ENCODE data around the gene B4GALT2.

Gene B4GALT2, protein sequence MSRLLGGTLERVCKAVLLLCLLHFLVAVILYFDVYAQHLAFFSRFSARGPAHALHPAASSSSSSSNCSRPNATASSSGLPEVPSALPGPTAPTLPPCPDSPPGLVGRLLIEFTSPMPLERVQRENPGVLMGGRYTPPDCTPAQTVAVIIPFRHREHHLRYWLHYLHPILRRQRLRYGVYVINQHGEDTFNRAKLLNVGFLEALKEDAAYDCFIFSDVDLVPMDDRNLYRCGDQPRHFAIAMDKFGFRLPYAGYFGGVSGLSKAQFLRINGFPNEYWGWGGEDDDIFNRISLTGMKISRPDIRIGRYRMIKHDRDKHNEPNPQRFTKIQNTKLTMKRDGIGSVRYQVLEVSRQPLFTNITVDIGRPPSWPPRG

DNA sequence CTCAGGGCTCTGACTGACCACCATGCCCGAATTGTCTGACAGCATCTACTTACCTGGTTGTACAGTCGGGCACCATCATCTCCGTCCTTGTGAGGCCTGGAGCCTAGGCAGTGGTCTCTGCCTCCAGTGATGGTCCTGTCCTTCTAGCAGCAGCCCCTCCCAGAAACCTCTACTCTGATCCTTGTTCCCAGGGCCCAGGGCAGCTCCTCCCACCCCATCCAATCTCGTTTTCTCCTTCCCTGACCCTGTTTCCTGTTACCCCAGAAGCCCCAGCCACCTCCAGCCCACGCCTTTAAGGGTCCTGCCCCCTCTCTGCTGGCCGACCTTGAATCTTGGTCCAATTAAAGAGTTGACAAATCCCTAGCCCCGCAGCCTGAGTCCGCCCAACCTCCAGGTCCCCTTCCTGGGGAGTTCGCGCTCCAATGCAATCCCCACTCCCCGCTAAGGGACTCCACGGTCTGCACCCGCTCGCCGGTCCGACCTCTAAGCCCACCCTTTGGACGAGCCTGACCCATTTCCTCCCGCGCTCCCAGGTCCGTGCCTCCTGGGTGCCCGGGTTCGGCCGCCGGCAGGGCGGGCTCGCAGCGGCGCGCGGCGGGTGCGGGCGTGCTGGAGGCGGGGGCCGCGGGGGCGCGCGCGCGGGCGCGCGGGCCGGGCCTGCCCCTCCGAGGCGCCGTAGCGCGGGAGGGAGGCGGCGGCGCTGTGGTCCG, at the start of gene B4GALT2:
TSS of gene B4GALT2 (plus strand) at position 660 of the 710 bp plus-strand sequence. CDS start 1,951 bp downstream, outside the sequence.
- no peak for DNase-seq

GRCh38 chr1:43930168-43930948, 48.7 kb upstream of the B4GALT2 start:
- DNase-seq: no peak

- no peak for DNase-seq
Observed at GRCh38 chr1:43930949-43931275, 48.1 kb upstream of the B4GALT2 start.

- DNase-seq: no peak
Observed at GRCh38 chr1:43931711-43932660, 47.0 kb upstream of the B4GALT2 start.

DNA sequence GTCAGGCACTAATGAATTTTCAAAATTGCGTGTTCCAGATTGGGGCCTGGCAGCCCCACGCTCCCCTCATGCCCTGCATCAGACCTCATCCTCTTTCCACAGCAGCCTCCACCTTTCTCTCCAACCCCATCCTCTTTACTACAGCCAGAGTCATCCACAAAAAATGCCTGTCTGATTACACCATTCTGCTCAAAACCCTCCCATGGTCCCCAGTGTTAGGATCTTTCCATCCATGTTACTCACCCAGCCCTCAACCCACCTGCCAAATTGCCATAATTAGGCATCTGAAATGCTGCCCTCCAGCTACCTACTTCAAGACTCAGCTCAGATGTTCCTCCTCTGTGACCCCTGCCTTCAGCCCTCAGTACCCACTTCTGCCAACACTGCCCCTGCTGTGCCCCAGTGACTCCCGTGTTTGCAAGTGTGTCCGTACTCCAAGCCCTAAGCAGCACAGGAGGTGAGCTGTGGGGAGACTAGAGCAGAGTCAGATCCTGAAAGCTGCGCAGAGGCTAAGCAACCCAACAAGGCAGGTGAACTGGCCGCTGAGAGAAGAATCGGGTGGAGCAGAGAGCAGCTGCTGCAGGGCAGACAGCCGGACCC, 46.1 kb upstream of the B4GALT2 start:
- DNase-seq: peak in 1 of 6 experiments; percentile 6

- DNase-seq: no peak
Observed at GRCh38 chr1:43933386-43934100, 45.5 kb upstream of the B4GALT2 start, which contains the start of gene ARTN. TSS of gene ARTN (plus strand) at chr1:43933801. CDS start at chr1:43935657, 1,856 bp downstream.

DNA sequence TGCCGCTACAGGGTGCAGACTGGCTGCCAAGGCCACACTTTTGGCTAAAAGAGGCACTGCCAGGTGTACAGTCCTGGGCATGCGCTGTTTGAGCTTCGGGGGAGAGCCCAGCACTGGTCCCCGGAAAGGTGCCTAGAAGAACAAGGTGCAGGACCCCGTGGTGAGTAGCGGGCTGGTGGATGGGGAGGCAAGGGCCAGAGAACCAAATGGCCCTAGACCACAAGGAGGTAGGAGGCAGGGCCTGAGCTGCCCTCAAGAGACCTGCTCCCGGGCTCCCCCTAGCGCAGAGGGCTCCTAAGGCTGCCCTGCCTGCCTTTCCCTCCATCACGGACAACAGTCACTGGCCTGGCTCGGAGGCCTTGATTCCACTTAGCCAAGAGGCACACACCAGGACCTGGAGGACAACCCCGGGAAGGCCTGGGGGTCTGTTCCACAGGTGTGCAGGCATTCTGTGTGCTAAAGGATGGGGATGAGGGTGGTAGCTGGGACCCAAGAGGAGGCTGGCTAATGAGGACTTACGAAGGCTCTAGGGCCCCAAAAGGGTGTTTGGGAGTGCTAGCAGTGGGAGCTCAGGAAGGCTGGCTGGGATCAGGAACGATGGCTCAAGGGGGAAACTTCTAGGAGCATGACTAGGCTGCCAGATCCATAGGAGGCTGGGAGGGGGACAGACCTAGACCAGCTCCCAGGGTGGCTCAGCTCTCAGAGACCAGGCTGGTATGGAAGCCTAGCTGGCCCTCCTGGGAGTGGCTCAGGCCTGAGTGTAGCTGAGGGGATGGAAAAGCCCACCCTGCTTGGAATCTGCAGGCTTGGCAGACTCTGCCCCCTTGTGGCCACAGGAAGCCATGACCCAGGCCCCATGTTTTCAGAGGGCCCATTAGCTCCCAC, 44.7 kb upstream of the B4GALT2 start:
- peak in 4 of 6 experiments; percentile 33 to 40 (median 36) for DNase-seq

DNA sequence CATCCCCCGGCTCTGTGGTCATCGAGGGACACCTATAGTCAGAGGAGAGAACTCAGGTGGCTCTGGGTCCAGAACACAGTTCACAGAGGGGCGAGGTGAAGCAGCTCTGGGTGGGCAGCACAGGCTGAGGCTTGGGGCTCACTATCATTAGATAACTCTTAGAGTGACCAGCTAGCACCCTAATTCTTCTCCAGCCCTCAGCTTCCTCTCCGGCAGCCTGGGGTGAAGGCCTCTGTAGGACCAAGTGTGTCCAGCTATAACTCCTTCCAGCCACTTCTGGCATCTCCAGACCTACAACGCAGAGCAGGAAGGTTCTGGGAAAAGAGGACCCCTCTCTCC, 44.1 kb upstream of the B4GALT2 start:
- DNase-seq: no peak

DNA sequence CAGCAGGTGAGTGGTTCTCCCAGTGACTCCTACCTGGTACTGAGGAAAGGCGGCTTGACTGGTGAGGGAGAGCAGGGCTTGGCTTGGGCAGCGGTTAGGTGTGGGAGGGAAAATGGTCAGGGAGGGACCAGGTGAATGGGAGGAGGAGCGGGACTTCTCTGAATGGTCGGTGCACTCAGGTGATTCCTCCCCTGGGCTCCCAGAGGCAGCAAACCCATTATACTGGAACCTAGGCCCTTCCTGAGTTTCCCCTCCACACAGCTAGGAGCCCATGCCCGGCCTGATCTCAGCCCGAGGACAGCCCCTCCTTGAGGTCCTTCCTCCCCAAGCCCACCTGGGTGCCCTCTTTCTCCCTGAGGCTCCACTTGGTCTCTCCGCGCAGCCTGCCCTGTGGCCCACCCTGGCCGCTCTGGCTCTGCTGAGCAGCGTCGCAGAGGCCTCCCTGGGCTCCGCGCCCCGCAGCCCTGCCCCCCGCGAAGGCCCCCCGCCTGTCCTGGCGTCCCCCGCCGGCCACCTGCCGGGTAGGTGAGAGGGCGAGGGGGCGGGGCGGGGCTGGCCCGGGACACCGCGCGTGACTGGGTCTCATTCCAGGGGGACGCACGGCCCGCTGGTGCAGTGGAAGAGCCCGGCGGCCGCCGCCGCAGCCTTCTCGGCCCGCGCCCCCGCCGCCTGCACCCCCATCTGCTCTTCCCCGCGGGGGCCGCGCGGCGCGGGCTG, 43.1 kb upstream of the B4GALT2 start:
- DNase-seq: no peak

DNA sequence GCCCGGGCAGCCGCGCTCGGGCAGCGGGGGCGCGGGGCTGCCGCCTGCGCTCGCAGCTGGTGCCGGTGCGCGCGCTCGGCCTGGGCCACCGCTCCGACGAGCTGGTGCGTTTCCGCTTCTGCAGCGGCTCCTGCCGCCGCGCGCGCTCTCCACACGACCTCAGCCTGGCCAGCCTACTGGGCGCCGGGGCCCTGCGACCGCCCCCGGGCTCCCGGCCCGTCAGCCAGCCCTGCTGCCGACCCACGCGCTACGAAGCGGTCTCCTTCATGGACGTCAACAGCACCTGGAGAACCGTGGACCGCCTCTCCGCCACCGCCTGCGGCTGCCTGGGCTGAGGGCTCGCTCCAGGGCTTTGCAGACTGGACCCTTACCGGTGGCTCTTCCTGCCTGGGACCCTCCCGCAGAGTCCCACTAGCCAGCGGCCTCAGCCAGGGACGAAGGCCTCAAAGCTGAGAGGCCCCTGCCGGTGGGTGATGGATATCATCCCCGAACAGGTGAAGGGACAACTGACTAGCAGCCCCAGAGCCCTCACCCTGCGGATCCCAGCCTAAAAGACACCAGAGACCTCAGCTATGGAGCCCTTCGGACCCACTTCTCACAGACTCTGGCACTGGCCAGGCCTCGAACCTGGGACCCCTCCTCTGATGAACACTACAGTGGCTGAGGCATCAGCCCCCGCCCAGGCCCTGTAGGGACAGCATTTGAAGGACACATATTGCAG, 42.4 kb upstream of the B4GALT2 start:
- DNase-seq: peak in 2 of 6 experiments; percentile 3 to 13

DNA sequence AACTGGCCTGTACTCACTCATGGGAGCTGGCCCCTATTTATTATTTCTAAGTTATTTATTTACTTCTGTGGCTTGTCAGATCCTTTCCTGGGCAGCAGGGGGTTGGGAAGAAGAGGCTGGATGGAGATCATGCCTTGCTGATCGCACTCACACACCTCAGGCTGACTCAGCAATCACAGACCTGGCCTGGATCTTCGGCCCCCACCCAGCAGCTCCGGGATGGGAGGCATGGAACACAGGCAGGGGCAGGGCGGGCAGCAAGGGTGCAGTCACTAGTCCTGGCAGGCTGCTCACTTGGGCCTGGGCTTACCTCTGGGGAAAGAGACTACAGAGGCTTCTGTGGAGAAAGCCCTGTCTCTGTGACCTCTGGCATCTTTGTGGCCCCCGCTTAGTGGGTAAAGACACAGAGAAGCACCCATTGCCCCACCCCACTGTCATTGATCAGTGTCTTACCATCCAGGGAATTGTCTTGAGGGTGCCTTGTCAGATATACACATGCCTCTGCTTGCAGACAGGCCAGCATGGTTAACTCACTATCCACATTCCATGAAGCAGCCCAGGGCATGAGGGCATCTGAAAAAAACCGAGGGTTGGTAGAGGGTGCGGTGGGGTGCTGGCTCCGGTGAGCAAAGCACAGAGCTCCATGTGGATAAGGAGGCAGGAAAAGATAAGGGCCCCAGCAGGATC, 41.7 kb upstream of the B4GALT2 start:
- DNase-seq: no peak

GRCh38 chr1:43938383-43938782, 40.6 kb upstream of the B4GALT2 start:
- no peak for DNase-seq

DNA sequence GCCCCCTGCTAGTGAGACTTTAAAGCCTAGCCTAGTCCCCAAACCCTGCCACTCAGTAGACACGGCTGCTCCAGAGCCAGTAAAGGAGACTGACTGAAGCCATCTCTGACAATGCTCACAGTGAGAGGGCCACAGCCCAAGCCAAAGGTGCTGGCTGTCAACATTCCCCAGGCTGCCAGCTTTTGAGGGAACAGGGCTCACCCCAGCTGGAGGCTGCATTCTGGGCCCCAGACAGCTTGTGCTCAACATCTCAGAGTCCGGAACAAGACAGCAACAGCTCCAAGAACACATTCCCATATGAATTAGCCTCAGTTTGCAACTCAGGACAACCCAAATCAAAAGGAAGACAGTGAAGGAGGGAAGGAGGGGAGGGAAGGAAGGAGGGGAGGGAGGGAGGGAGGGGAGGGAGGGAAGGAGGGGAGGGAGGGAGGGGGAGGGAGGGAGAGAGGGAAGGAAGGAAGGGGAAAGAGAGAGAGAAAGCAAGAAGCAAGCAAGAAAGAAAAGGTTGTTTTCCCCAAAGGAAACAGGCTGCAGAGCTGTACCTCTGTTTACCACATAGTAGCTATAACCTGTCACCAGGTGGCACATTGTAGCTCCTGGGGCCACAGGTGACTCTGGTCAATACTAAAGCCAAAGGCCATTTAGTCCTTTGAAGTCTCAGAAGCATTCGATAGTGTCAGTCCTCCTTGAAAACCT, 40.0 kb upstream of the B4GALT2 start:
- no peak for DNase-seq

- no peak for DNase-seq
Observed at GRCh38 chr1:43942411-43942810, 36.6 kb upstream of the B4GALT2 start.

DNA sequence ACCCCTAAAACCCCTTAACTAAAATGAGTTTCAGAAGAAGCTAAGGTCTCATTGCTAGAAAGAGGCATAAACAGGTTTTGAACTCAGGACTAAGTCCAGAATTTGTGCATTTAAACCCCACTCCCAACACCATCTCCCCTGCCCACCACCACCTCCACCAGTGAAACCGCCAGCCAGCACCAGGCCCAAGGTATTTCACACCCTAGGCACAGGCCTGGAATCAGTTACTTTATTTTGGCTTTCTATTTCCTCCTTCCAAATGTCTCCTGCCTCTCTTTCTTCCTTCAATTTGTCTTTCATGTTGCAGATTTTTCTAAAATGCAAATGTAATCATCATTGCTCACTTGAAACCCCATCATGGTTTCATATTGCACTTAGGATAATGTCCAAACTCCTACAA, 34.1 kb upstream of the B4GALT2 start:
- DNase-seq: no peak

GRCh38 chr1:43945674-43946235, 33.3 kb upstream of the B4GALT2 start:
- DNase-seq: no peak

All from stimulated activated naive CD4-positive, alpha-beta T cell (primary cell).